ENCODE data around the gene USPL1.

USPL1 gene

DNA sequence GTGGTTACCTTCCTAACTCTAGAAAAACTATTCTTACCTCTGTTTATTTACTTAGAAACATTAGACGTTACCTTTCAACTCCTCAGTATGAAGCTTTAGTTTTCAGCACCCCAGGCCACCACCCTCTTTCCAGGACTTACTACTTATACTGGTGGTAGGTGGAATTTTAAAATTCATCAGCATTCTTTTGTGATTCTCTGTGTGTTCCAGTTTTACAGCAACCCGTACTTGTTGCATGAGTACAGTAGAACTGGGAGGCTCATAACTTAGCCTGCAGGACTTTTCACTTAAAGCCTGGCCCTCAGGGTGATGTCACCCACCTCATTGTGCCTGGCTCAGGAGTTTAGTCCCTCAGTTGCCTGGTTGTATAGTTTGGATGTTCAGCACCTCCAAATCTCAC lies 68.3 kb downstream of the USPL1 start:
- H3K4me3 ChIP-seq (ENCODE audit: low read depth, low read length): no peak overlapping the region
- DNase-seq (ENCODE audit: low read depth): no peak

DNA sequence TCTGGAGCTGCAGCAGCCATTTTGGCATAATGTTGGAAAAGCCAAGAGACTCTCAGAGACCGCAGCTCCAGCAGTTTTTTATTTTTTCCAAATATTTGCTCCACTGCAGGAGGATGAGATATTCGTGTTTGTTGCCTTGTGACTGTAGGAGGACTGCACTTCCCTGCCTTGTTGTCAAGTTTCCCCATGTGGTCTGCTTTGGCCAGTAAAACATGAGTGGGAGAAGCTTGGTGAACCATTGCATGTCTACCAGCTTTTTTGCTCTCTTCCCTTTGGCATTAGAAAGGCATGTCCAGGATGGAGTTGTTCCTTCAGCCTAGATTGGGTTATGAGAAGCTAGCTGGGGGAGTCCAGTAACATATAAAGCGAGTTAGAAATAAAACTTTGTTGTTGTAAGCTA lies 69.9 kb downstream of the USPL1 start:
- H3K4me3 ChIP-seq (ENCODE audit: low read depth, low read length): no peak overlapping the region
- no peak for DNase-seq (ENCODE audit: low read depth)

DNA sequence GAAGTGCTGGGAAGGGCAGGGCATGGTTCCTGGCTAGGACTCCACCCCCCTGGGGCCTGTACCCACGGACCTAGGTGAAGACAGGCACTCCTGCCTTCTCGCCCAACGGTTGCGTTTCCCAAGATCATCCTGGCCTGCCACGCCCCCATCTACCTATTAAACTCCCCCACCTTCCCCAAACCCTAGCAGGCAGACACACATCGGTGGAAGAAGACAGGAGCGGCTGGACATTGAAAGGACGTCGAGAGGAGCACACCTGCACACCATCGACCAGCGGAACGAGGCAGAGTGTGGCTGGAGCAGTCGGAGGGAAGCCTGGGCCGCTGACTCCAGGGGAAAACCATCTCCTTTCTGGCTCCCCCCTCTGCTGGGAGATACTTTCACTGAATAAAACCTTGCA lies 72.0 kb downstream of the USPL1 start:
- DNase-seq (ENCODE audit: low read depth): no peak
- H3K4me3 ChIP-seq (ENCODE audit: low read depth, low read length): peak overlapping the region; percentile 40

- peak; percentile 98 for DNase-seq (ENCODE audit: low read depth)
- H3K4me3 ChIP-seq (ENCODE audit: low read depth, low read length): peak overlapping the region; percentile 40
These were observed 72.8 kb downstream of the USPL1 start for GRCh38 chr13:30690282-30691188.

- no peak for DNase-seq (ENCODE audit: low read depth)
- no peak overlapping the region for H3K4me3 ChIP-seq (ENCODE audit: low read depth, low read length)
These were observed 74.4 kb downstream of the USPL1 start for GRCh38 chr13:30692113-30692512.

GRCh38 chr13:30696278-30697176 lies 78.8 kb downstream of the USPL1 start:
- no peak overlapping the region for H3K4me3 ChIP-seq (ENCODE audit: low read depth, low read length)
- DNase-seq (ENCODE audit: low read depth): no peak

- no peak for DNase-seq (ENCODE audit: low read depth)
- H3K4me3 ChIP-seq (ENCODE audit: low read depth, low read length): no peak overlapping the region
These were observed 79.6 kb downstream of the USPL1 start for GRCh38 chr13:30697177-30697953.

GRCh38 chr13:30697996-30698401 lies 80.3 kb downstream of the USPL1 start:
- H3K4me3 ChIP-seq (ENCODE audit: low read depth, low read length): no peak overlapping the region
- DNase-seq (ENCODE audit: low read depth): no peak

DNA sequence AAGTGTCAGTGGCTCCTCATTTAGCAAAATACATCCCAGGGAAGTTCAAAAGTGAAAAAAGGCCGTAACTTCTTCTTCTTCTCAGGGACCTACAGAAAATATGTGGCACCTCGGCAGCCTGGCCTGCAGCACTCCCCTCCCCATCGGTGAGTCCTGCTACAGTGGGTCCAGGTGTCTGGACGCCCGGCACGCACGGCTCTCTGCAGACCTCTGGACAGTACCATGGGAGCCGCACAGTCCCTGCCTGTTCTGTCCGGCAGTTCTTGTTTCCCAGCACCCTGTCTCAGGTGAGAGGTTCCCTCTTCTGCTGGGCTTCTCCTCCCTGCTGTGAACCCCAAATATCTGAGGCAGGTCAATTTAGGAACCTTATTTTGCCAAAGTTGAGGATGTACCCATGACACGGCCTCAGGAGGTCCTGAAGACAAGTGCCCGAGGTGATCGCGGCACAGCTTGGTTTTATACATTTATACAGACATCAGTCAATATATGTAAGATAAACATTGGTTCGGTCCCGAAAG lies 80.8 kb downstream of the USPL1 start:
- DNase-seq (ENCODE audit: low read depth): no peak
- no peak overlapping the region for H3K4me3 ChIP-seq (ENCODE audit: low read depth, low read length)

- no peak for DNase-seq (ENCODE audit: low read depth)
- no peak overlapping the region for H3K4me3 ChIP-seq (ENCODE audit: low read depth, low read length)
These were observed 82.6 kb downstream of the USPL1 start for GRCh38 chr13:30700364-30700763.

- H3K4me3 ChIP-seq (ENCODE audit: low read depth, low read length): no peak overlapping the region
- DNase-seq (ENCODE audit: low read depth): no peak
These were observed 84.3 kb downstream of the USPL1 start for GRCh38 chr13:30702006-30702405.

DNA sequence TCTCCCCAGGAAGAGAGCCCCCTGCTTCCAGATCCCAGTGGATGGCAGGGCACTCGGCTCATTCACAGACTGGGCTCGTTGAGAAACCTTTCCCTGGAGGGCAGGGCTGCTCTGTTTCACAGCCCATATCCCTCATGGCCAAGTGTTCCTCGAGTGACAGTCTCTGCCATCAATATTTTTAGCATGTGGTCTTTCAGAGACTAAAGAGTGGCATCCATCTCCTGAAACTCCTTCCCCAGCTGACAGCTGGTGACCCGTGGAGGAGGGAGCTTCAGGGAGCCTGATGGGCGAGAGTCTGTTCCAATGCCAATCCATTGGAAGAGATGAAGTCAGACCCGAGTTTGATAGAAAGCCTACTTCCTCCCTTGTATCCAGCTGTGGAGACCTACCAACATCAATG lies 86.9 kb downstream of the USPL1 start:
- DNase-seq (ENCODE audit: low read depth): no peak
- no peak overlapping the region for H3K4me3 ChIP-seq (ENCODE audit: low read depth, low read length)

DNA sequence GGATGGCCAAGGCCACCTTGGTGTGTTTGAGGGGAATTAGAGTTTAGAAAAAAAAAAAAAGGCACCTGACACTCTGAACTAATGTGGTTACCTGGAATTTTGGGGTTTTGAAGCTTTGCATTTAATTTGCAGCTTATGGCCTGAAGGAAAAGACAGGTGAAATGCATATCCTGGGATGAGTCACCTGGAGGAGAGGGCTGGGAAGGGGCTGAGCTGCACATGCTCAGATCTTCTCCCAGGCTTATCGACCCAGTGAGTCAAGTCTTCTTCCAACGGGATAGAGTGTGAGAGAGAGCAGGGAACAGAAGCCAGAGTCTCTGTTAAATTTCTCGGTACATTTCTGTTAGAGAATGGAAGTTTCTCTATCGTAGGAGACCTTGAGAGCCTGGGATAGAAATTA lies 88.0 kb downstream of the USPL1 start:
- no peak overlapping the region for H3K4me3 ChIP-seq (ENCODE audit: low read depth, low read length)
- DNase-seq (ENCODE audit: low read depth): no peak

DNA sequence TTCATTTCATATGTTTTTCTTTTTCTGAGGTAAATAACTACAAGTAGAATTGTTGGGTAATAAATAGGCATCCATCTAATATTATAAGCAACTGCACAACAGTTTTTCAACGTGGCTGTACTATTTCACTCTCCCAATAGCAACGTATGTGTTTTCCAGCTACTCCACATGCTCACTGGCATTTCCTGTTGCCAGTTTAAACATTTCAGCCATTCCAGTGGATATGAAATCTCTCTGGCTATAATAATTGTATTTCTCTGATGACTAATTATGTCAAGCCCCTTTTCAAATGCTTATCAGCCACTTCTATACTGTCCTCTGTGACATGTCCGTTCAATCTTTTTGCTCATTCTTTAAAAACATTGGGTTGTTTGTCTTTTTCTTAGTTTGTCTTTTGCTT lies 90.8 kb downstream of the USPL1 start:
- H3K4me3 ChIP-seq (ENCODE audit: low read depth, low read length): no peak overlapping the region
- no peak for DNase-seq (ENCODE audit: low read depth)
